ENCODE results near the gene TANGO2.

TANGO2 gene

GRCh38 chr22:20028855-20029549, 8.1 kb downstream of the TANGO2 start:
- DNase-seq = no peak

DNA sequence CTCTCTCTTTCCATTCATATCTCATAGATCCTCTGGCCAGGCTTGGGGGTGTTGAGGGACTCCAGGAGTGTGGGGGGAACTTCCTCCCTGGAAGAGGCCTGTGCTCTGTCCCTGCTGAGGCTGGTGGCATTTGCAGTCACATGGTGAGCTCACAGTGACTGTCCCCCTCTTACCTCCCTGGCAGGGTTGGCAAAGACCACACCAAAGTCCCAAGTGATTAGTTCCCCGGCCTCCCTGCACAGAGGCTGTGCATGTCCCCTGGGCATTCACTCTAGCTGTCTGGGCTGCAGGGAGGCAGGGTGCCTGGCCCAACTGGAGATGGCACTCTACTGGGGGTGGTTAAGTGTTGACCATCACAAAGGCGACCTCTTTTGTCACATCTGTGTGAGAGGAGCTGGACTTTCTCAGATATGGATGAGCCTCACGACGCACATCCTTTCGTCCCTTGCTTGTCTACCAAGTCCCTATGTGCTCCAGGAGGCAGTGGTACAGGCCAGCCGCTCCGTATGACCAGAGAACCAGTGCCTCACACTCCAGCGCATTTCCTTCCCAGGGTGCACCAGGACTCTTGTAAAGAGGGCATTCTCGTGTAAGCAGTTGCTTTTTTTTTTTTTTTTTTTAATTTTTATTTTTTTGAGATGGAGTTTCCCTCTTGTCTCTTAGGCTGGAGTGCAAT, 8.8 kb downstream of the TANGO2 start:
- DNase-seq = no peak

DNA sequence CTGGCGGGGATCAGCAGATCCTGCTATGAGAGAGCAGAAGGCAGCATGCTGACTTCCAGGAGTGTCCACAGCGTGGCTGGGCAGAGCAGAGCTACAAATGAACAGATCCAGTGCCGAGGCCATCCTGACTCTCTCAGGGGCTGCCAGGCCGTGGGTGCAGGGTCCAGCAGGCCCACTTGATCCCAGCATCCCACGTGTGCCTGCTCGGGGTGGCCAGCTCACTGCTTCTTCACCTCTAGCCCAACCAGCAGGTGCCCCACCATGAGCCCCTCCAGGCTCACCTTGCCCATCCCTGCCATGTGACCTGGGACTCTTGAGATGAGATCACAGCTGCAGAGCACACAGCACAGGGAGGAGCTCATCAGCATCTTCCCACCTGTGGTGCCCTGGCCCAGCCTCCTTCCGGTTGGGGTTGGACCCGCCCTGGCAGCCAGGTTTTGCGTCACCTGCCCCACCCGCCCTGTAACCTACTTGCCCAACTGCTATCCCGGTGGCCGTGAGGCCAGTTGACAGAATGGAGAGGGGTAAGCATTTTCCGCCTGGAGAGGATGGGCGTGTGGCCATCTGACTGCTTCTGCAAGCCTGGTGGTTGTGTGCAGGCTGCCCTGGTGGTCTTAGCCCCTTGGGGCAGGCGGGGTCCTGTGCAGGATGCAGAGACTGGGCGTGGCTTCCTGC, 11.0 kb downstream of the TANGO2 start:
- DNase-seq = no peak

DNA sequence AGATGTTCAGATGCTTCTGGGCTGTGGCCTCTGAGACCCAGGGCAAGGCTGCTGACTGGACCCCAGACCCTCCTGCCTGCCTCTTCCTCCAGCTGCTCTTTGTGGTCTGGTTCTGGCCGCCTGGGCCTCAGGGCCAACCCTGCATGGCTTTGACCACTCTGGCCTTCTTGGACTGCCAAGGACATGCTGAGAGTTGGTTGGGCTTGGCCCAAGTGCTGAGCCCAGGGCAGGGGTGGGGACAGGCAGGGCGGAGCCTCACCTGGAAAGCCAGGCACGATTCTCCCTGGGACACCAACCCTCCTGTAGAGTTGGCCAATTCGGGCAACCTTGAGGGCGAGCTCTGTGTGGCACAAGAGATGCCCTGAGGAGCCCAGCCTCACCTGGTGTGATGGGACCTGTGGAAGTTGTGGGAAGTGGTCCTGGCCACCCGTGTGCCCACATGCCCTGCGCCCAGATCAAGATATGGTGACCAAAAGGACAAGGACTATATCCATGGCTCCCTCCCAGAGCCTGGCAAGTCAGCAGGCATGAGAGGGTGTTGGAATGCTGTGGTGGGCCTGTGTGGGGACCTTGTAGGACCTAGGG, 11.6 kb downstream of the TANGO2 start:
- no peak for DNase-seq

DNA sequence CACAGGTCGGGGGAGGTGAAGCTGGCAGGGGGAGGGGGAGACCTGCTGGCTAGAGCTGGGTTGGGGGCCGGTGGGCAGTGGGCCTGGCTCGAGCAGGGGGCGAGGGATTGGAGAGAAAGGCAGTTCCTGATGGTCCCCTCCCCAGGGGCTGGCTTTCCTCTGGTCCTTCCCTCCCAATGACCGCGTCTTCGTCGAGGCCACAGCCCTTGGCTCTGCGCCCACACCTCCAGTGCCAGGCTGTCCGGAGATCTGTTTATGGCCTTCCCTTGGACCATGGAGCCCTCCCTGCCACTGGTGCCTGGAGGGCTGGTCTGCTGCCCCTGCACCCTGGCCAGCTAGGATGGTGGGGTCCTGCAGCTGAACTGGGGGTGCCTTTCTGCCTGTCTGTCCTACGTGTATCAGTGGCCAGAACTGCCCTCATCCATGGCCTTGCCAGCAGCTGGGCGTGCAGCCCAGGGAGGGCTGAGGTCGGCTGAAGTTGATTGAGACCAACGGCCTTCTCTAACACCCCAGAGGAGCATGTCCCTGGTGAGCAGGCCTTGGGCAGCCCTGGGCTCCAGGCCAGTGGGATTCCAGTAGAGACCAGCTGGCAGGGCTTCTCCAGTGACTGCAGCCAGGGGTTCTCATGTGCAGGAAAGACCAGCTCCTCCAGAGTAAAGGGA, 12.3 kb downstream of the TANGO2 start:
- DNase-seq = no peak

- no peak for DNase-seq
These were observed 13.2 kb downstream of the TANGO2 start for GRCh38 chr22:20034143-20034542.

DNA sequence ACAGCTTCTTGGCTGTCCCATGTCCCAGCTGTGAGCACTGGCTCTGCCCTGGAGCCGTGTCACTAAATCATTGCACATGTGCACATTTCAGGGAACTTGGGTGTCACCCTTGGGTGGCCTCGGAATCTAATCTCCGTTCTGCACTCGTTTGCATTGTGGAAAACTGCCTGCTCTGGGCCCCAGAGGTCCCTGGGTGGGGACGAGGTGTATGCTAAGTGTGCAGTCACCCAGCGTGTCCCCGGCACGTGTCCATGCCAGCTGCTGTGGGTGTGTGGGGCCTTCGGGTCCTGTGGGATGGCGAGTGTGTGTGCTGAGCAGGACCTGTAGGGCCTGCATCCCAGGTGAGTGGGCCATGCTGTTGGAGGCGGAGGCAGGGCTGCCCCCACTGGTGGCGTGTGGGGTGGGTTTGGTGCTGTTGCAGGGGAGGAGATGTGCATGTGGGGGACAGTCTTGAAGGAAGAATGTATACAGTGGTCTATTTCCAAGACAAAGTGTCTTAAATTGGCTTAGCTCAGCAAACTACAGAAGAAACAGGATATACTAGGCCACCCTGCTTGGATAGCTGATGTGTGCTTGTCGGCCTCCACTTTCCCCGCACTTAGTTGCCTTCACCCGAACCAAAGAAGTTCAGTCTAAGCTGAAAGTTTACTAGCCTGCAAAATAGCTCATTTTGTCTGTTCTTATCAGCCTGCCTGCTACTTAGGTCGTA, 14.6 kb downstream of the TANGO2 start:
- no peak for DNase-seq

DNA sequence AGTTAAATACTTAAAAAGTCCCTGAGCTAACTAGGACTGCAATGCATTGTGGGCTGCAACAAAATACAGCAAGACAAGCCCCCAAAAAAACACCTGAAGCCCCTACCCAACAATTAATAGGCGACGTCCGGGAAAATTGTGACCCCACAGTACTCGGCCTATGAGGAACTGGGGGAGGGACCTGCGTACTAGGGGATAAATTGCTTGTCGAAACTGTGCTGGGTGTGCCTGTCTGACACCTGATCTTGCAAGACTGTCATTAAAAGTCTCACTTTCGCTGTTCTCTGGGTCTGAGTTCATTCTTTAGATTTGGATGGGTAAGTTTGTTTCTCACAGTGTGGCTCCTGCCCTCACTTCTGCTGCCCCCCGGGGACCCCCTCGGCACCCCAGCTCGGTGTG, 15.2 kb downstream of the TANGO2 start:
- DNase-seq = no peak

DNA sequence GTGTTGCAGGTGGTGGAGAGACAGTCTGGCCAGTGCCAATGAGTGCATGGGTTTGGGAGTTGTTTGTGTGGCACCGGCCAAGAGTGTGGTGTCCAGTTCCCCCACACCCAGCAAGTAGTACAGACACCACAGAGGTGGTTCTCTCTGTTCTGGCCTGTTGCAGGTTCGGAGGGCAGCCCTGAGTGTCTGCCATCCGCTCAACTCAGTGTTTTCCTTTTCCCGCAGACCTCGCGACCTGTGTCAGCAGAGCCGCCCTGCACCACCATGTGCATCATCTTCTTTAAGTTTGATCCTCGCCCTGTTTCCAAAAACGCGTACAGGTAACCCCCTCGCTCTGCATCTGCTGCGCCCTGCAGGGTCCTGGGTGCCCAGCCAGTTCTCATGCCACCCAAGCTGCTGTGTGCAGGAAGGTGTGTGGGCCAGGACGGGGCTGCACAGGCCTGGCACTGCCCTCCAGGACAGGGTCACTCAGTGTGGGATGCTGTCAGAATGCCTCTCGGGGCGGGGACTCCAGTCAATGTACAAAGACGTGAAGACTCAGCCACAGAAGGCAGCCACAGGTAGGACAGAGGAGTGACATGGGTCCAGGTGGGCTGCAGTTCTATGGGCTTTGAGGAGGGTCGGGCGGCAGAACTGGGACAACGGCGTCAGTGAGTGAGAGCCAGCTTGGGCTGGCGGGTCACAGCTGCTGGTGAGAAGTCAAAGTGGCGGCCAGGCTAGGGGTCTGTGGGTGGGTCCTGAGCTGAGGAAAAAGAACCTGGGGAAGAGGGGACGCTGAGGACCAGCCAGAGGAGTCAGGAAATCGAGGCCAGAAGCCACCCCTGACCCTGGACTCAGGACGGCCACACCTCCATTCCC, 15.9 kb downstream of the TANGO2 start:
- DNase-seq = no peak

GRCh38 chr22:20037419-20037818, 16.5 kb downstream of the TANGO2 start:
- DNase-seq = no peak

DNA sequence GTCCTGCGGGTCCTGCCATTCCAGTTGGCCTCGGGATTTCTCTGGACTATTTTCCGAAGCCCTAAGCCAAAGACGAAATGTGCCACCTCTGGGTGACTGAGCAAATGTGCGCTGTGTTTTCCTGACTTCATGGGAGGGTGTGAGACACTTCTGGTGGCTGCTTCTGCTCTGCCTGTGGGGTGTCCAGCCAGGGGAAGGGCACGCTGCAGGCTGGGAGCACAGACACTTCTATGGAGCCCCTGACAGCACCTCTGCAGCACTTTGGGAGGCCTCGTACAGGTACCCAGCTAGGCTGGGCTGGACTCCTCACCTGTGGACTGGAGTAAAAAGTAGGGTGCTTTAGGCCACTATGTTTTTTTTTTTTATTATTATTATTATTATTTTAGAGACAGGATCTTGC, 17.7 kb downstream of the TANGO2 start:
- DNase-seq = no peak

DNA sequence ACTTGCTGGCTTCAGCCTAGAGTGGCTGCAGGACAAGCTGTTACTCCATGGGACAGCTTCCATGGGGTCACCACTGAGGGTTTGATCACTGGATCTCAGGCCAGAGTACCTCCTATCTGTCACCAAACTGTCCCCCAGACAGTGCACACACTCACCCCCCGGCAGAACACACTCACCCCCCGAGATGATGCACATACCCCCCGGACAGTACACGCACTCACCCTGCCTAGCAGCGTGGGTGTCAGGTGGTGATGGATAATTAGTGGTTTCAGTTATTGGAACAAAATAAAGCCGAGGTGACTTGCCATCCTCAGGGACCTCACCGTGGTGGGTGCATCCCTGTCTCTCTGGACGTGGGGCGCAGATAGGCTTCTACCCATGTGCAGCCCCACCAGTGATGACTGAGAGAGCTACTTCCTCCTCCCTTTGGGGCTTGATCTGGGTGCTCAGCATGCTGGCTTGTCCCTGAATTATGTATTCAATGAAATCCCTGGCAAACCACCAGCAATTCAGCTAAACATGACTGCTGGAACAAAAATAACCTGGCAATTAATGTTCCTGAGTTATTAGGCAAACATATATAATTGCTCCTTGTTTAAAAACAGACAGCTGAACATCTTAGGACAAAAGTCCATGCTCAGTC, 18.9 kb downstream of the TANGO2 start:
- DNase-seq = no peak

DNA sequence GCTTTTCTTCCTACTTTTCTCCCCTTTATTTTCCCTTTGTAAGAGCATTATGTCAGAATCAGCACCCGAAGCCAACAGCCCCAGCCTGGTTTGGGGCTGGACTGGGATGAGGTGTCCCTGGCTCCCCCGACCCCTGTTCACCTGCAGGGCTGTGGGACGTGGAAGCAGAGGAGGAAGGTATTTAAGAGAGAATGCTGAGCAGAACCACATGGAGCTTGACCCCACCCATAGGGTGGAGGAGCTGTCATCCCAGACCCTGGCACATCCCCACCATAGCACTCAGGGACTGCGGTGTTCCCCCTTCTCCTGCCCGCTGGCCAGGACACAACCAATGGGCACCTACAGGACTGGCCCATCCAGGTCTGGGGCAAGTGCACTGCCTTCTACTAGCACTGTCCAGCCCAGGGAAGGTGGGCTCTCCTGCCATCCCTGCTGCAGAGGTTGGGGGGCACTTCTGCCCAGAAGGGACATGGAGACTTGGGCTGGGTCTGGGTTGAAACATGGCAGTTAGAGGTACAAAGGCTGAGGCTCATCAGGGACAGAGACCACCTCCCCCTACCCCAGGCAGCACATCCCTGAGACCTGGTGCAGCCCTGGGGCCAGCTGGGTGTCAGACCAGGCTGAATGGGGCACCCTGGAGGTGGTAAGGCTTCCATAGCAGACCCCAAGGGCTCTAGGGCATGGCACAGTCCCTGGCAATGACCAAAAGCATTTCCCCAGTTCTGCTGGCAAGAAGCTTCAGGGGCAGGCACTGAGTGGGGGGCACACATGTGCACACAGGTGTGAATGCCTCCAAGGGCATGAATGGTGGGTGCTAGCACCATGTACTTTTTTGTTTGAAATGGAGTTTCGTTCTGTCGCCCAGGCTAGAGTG, 19.7 kb downstream of the TANGO2 start:
- DNase-seq = no peak

DNA sequence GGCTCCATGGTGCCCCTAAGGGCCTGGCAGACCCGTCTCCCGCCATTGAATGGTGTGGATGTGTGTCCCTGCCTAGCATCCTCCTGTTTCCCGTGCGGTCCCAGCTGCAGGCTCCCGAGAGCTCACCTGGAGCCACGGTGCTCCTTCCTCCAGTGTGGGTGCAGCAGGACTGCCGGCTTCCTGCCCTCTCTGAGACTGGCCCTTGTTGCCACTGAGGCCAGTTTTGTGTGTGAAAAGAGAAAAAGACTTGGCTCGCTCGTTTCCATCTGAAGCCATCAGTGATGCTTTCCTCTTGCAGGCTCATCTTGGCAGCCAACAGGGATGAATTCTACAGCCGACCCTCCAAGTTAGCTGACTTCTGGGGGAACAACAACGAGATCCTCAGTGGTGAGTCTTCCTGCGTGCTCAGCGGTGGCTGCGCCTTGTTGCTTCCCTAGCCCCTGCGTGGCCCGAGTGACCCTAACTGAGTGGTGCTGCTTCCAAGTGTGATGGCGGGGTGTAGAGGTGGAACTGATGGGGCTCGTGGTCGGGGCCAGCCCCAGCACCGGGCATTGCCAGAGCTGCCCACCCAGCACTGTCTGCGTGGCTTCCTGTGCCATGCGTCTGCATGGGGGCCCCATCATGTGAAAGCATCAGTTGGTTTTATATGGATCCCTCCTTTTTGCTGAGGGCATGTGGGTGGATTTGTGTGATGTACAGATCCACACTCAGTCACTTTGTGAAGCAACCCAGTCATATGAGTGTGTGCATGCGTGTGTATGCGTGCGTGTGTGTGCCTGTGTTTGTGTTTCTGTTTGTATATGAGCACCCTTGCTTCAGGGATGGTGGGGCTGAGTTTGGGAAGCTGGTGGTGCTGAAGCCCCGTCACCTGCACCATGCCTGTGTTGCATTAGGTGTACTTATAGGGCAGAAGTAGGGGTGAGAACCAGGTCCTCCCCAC, 22.4 kb downstream of the TANGO2 start:
- DNase-seq = no peak

GRCh38 chr22:20043997-20044342, 23.1 kb downstream of the TANGO2 start:
- DNase-seq = no peak

GRCh38 chr22:20044495-20045151, 23.7 kb downstream of the TANGO2 start:
- no peak for DNase-seq

DNA sequence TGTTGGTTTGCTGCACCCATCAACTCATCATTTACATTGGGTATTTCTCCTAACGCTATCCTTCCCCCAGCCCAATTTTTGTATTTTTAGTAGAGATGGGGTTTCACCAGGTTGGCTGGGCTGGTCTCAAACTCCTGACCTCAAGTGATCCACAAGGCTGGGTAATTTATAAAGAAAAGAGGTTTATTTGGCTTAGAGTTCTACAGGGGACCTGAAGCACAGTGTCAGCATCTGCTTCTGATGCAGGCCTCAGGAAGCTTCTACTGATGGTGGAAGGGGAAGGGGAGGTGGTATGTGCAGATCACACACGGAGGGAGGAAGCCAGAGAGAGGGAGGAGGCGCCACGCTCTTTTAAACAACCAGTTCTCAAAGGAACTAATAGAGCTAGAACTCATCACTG, 25.8 kb downstream of the TANGO2 start:
- no peak for DNase-seq

DNA sequence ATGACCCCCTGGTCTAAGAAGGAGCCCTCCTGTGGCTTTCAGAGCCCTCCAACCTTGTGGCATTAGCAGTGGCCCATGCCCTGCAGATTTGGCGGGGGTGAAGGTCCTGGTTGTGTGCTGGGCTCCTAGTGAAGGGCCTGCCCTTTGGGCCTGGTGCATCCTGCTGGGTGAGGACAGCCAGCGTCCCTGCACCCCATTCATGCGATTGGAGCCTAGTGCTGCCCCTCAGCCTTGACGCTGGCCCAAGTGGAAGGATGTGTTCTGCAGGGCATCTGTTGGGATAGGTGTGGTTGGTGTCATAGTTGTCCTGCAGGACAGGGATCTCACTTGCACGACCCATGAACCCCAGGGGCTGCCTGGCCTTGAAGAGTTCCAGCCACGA, 31.0 kb downstream of the TANGO2 start:
- no peak for DNase-seq

All from NCI-H2029 treated with DMSO at 0.1 percent for 48 hours (cell line).